Liver (tissue), 3 donors: Measurements from ENCODE around the gene SNCAIP.

Experiments
- CTCF ChIP-seq: fragments of 150-350 bp; IDR thresholded peaks from 2 replicates; pipeline ENCODE4 v1.5.1; 2017; ENCODE audit warnings: improper control_type of control experiment, low read depth, low read length; ENCODE audit not compliant: missing input control
- GABPA ChIP-seq, 2 donors: IDR thresholded peaks in 1 of 2; conservative IDR thresholded peaks in 1 of 2; 2 replicates each; pipeline ENCODE4 v1.6.1; 2016; ENCODE audit warnings: antibody characterized with exemption in 2 of 2, mild to moderate bottlenecking in 1 of 2, moderate library complexity in 1 of 2
- MAX ChIP-seq: IDR thresholded peaks from 2 replicates; pipeline ENCODE4 v1.6.1; 2016; ENCODE audit warnings: antibody characterized with exemption
- YY1 ChIP-seq: IDR thresholded peaks from 2 replicates; pipeline ENCODE4 v1.6.1; 2016; ENCODE audit warnings: antibody characterized with exemption, mild to moderate bottlenecking
- donor health status: healthy.
- donor health status: healthy.

- TF ChIP-seq CTCF (no peak), MAX (no peak), YY1 (no peak), GABPA (IDR thresholded peaks at IDR 0.05 in 1 of 2, conservative IDR thresholded peaks at IDR 0.05 in 1 of 2) (no peak)
These were observed 15.2 kb upstream of the SNCAIP start for GRCh38 chr5:122296871-122297270.
